Tongue (tissue), 3 donors: ENCODE measurements around the gene SZT2. TPM values are rescaled to one million over a fixed set of nuclear protein-coding genes. Genes with fewer than 3 reads are reported as not detected.
"Not testable (repeated sequence)": the region's sequence is repeated elsewhere in the genome, so short reads cannot be mapped to it uniquely, and the experiment has no call there.

ENCODE experiments used
- DNase-seq: peaks from one replicate; pipeline ENCODE4 v3.0.0-alpha.2; 2015
- small RNA-seq: library from RNA; depleted of rRNA; stranded (forward); fragments of <200 nt; gene quantifications from one replicate; pipeline ENCODE3, GENCODE V24; 2014; ENCODE audit warnings: low replicate concordance
- total RNA-seq: library from RNA; depleted of rRNA; stranded (reverse); fragments of >200 nt; gene quantifications from one replicate; pipeline ENCODE4 v1.2.3, GENCODE V29; 2014

The SZT2 gene
- total RNA-seq, 1 donor from 2014 or later = 25.5 TPM

DNA sequence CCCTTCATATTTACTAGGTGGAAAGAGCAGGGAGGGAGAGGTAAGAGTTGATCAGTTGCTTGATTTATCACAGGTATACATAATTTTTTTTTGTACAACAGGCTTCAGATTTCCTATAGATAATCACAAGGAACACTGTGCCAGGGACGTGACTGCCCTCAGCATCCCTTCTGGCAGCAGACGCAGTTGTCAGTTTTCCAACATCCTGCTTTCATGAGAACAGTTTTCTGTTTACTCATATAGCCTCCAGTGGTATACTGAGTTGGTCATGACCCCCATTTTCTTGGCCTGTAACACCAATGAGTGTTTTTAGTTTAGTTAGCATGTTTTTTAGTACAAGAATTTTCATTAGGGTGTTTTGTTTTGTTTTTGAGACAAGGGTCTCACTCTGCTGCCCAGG lies 103.1 kb downstream of the SZT2 start:
- DNase-seq = no peak

DNA sequence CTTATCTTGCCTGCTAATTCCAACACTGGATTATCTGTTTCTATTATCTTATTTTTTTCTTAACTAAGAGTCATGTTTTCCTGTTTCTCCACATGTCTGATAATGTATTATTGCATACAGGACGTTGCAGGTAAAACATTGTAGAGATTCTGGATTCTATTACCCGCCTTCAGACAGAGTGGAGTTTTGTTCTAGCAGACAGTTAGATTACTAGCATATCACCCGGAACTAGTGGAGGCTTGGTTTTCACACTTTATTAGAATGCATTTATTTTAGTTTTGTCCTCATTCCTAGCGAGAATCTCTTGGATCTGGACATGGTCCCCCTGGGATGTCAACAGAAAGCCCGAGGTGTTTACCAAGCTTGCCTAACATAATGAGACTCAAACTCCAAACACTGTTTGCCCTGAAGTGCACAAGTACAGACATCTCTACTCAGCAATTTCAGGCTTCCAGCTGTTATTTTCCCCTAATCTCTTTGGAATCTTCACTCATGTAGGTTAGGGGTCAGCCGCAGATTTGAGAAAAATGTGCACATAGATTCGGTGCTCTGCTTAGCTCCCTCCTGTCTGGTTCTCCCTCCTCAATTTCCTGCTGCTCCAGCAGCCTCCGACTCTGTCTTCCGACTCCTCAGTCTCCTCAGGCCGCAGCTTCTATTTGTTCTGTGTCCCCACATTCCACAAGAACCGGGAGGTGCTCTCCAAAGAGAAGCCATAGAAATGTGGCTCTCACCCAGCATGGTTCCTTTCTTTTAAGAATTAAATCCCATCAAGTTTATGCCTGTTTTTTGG lies 104.2 kb downstream of the SZT2 start:
- peak; percentile 29 for DNase-seq

- no peak for DNase-seq
These were observed 105.5 kb downstream of the SZT2 start for GRCh38 chr1:43495204-43495603.

DNA sequence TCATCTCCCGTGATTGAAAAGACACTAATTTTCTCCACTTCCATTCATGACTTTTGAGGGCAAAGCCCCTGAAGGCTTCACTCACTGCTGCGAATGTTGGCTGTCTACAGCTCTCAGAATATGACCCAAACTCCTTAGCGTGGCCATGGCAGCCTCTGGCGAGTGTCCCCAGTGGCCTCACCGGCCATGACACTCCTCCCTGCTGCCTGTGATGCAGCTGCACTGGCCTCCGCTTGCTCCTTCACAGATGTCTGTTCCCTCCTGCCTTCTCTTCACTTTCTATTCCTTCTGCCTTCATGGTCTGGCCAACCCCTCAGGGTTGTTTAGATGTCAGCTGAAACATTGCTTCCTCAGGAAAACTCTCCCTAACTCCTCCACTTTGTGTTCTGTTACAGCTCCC lies 110.2 kb downstream of the SZT2 start:
- DNase-seq = no peak

- DNase-seq = not testable (repeated sequence)
These were observed 112.1 kb downstream of the SZT2 start for GRCh38 chr1:43501806-43502205.

DNA sequence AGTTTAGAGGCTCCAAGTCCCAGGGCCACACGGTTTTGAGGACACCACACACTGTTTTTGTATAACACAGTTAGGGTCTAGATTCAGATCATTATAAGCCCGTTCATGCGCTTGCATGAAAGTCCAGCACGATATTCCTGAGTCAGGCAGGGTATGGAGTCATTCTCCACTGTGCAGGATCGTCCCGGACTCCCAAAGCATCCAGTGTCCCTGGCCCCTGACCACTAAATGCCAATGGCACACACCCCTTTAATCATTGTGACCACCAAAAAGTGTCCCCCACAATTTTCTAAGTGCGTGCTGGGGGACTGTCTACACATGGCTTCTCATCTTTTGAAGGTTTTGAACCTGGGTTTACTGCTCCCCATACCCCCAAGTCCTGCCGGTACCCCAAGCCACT lies 113.8 kb downstream of the SZT2 start:
- no peak for DNase-seq

Small RNA genes within 50 kb of the gene (small RNA-seq; reads per million reads assigned to genes)
- not detected for gene MIR6735

Other genes with a start within 250 kb of the SZT2 start
- 28.9 TPM for gene EBNA1BP2, start 217.6 kb upstream of the SZT2 start, total RNA-seq
- 0.51 TPM for gene CFAP57, start 217.6 kb upstream of the SZT2 start, total RNA-seq
- 0.92 TPM for gene TMEM125, start 119.9 kb upstream of the SZT2 start, total RNA-seq
- gene C1orf210, start 104.3 kb upstream of the SZT2 start, total RNA-seq = 1.0 TPM
- gene TIE1, start 88.9 kb upstream of the SZT2 start, total RNA-seq = 62.3 TPM
- not detected for gene MPL, start 52.1 kb upstream of the SZT2 start, total RNA-seq
- gene CDC20, start 30.9 kb upstream of the SZT2 start, total RNA-seq = 14.1 TPM
- 9.6 TPM for gene ELOVL1, start 21.9 kb upstream of the SZT2 start, total RNA-seq
- gene MED8, start 99 bp upstream of the SZT2 start, total RNA-seq = 26.0 TPM
- 17.5 TPM for gene HYI, start 64.0 kb downstream of the SZT2 start, total RNA-seq
- gene PTPRF, start 141.0 kb downstream of the SZT2 start, total RNA-seq = 74.5 TPM